ENCODE data around the gene ATP6AP1.
"Not testable (repeated sequence)": the region's sequence is repeated elsewhere in the genome, so short reads cannot be mapped to it uniquely, and the experiment has no call there.

The ATP6AP1 gene

DNA sequence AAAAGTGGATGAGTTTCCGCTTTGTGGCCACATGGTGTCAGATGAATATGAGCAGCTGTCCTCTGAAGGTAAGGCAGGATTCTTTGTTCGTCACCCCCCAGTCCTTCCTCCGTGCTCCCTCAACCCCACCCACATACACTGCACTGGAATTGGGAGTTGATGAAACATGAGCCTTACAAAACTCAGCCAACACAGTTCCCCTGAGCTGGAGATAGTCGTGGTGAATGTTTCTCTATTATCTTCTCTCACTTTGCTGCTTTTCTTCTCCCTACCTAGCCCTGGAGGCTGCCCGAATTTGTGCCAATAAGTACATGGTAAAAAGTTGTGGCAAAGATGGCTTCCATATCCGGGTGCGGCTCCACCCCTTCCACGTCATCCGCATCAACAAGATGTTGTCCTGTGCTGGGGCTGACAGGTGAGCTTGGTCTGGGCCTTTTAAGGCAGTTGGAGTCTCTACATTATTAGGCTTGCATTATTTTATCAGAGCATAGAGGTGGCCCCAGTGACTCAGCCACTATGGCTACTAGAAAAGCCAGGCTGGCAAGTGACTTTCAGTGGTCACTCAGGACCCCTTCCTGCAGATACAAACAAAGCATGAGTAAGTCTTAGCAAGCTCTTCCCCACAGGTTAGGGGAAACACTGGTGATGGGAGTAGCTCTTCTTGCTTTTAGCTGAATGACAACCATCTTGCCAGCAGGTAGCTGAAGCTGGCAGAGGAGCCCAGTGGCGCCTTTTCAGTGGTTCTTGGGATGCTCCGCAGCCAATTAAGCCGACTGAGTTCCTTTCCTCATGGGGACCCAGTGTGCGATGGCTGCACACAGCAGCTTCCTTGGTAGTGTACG is 28.7 kb upstream of the ATP6AP1 start:
- no peak for DNase-seq (ENCODE audit: low read depth)

DNA sequence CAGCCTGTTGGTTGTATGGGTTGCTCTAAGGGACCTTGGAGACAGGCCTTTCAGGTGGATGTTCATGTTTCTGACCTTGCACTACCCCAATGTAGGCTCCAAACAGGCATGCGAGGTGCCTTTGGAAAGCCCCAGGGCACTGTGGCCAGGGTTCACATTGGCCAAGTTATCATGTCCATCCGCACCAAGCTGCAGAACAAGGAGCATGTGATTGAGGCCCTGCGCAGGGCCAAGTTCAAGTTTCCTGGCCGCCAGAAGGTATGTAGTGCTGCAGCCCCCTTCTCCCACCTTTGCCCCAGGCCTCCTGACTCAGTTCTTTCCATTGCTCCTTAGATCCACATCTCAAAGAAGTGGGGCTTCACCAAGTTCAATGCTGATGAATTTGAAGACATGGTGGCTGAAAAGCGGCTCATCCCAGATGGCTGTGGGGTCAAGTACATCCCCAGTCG is 28.1 kb upstream of the ATP6AP1 start:
- DNase-seq (ENCODE audit: low read depth), result not testable (repeated sequence)

DNA sequence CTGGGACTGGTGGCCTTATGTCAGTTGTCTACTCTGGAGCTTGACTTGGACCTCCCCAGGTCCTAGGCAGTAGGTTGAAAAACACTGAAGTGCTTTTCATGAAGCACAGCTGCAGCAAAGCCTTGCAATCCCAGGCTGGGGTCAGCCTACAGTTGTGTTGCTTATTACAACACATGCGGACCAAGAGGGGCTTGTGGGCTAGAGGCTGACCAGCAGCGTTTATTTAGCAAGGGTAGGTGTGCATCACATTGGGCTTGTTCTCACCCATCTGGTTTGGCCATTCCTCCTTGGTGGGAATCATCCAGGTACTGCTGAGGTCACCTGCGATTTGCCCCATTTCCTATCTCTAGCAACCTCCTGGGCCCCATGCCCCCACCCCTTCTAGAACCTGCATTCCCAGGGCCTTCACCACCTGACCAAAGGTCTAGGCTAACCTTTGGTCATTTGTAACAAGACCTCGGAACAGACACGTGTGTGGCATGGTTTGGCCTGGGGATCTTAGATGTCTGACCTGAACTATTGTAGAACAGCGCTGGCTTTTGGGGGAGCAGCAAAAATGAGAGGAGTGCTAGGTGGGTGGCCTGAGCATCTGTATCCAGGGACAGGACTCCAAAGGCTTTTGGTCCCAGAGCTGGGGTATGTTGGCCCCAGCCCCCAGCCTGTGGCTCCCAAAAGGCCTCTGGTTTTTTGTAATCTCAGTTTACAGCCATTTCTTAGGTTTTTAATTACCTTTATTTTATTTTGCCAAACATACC is 27.3 kb upstream of the ATP6AP1 start:
- no peak for DNase-seq (ENCODE audit: low read depth)

DNA sequence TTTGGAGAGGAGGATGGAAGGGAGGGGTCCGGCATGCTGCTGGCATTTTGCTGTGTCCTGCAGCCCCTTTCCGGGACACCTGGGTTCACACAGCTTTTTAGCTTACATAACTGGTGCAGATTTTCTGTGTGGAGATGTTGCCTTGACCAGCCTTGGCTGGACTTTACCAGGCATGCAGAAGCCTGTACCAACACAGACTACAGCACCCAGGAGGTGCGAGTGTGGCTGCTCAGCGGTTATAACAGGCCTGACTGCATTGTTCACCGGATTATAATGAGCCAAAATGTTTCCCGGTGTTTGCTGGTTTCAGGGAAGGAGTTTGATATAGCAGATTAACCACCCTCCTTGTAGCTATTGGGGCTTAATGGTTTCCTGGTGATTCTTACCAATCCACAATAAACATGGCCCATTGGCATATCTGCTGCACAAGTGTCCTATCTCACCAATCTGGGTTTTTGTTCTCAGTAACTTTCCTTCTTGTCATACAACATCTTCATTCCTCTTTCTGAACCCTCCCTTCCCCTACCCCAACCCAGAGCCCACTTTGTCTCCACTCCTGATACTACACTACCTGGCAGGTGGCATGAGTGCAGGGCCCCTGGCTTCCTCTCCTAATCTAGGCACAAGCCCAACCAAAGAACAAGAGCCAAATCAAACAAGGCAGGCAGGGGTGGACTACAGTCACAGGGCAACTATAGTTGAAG is 26.4 kb upstream of the ATP6AP1 start:
- DNase-seq (ENCODE audit: low read depth), result no peak

DNA sequence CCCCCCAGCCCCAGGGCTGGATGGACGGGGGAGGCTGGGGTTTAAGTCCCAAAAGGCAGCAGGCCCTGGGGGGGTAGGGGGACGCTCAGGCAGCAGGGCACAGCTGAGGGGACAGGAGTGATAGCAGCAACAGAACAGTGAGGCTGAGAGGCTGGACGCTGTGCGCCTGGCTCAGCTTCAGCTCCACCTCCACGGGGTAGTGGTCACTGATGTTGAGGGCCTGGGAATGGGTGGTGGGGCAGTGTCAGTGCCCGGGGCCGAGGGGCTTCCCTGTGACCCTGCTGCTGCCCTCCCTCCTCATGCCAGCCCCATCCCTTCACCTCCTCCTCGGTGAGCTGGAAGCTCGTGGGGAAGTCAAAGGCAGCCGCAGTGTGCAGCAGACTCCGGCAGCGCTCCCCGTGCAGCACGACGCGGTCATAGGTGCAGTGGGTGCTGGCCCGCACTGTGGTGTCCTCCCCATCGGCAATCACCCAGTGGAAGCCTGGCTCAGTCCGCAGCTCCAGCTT is 25.8 kb upstream of the ATP6AP1 start:
- DNase-seq (ENCODE audit: low read depth), result no peak

DNA sequence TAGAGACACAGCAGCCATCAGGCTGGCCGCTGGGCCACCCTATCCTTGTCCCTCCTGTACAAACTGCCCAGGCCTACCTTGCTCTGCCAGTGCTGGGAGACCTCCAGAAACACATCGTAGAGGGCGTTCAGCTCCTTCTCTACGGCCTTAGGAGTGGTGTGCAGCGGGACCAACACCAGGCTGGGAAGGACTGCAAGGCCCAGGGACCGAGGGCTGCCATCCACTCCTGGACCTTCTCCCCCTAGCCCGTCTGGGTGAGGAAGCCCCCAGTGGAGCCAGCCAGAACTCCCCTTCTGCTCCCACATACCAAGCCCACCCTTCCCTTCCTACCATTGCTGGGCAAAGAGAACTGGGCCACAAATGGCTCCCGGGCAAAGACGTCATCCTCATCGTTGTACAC is 25.3 kb upstream of the ATP6AP1 start:
- no peak for DNase-seq (ENCODE audit: low read depth)

DNA sequence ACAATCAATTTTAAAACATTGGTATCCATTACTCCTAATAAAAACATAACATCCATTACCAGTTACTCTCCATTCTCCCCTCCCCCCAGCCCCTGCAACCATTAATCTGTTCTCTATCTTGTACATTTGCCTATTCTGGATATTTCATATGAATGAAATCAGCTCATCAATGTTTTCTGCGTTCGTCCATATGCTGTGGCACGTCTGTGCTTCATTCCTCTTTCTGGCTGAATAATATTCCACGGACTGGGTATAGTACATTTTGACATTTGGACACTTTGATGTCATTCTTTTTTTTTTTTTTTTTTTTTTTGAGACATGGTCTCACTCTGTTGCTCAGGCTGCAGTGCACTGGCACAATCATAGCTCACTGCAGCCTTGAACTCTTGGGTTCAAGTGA is 24.6 kb upstream of the ATP6AP1 start:
- DNase-seq (ENCODE audit: low read depth), result no peak

DNA sequence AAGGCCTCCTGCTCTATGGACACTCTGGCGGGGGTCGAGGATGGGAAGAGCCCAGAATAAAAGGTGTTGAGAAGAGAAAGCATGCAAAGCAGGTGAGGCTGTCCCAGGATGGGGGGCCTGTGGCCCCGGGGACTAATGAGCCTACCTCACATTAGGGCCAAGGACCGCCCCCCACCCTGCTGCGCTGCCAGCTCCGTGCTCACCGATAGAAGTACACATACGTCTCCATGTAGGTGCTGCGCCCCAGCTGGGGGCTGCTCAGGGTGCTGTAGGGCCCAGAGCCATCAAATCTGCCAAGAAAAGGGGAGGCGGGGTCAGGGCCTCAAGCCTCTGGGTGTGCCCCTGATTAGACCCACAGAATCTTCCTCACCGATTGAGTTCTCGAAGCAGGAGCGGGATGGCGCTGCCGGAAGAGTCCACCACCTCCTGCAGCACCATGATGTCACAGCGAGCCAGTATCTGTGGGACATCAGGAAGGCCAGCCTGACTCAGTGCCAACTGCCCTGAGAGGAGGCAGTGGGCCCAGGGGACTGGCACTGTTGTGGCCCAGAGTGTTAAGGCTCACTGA is 23.8 kb upstream of the ATP6AP1 start:
- DNase-seq (ENCODE audit: low read depth), result no peak

DNA sequence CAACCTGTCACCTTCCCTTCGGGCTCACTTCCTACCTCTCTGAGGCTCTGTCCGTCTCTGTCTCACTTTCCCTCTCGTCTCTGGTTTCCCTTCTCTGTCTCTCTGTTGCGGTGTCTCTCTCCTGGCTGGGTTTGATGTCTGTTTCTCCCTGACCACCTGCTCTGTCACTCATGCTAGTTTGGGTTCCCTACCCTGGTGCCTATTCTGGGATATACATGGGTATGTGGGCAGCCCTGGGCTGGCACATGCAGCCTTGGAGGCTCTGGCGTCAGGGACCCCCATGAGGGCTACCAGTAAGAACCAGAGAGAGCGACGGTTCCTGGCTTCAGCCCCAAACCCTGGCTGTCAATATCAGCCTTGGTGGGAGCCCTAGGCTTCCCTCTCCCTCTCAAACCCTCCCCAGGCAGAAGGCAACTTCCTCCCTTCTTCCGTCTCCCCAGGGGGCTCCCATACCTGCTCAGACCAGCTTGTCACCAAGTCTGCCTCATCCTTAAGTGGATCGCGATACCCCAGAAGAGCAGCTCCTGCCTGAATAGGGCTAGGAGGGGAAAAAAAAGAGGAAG is 19.7 kb upstream of the ATP6AP1 start:
- DNase-seq (ENCODE audit: low read depth), result no peak

DNA sequence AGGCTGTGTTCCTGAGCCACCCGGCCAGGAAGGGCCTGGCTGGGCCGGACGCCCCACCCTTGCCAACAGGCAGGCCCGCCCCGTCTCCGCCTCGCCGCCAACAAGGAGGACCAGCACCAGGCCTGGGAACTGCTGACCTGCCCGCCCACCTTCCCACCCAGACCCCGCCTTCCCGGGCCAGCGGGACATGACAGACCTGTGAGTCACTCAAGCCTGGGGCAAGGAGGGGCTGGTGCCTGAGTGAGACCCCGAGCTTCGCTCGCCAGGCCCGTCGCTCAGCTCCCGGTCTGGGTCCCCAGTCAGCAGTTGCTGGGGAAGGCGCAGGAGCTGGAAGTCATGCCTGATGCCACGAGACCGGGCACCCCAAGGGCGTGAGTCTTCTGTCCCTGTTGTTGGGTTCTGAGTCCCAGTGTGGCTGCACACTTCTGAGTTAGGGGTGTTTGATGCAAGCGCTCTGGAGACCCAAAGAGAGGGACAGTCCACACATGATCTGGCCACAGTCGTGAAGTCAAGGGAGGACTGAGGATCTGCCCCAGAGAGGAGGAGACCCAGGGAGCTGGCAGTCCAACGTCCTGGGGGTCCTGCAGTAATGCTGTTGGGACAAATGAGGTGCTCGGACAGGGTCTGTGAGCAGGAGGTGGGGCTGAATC is 19.1 kb upstream of the ATP6AP1 start, which contains the start of gene DNASE1L1:
TSS of gene DNASE1L1 (minus strand) at position 33 of the 650 bp plus-strand sequence. CDS start 3,686 bp downstream, outside the sequence.
- no peak for DNase-seq (ENCODE audit: low read depth)

DNA sequence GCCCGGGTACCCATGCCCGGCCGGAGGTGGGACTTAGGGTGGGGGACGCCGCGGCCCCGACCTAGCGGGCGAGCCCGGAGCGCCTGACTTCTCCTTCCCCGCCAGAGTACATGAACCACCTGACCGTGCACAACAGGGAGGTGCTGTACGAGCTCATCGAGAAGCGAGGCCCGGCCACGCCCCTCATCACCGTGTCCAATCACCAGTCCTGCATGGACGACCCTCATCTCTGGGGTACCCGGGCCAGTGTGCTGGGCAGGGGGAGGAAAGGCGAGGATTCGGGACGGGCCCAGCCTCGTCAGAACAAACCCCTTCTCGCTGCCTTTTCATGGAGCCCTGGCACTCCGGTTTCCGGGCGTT is 16.5 kb upstream of the ATP6AP1 start:
- DNase-seq (ENCODE audit: low read depth), result no peak

DNA sequence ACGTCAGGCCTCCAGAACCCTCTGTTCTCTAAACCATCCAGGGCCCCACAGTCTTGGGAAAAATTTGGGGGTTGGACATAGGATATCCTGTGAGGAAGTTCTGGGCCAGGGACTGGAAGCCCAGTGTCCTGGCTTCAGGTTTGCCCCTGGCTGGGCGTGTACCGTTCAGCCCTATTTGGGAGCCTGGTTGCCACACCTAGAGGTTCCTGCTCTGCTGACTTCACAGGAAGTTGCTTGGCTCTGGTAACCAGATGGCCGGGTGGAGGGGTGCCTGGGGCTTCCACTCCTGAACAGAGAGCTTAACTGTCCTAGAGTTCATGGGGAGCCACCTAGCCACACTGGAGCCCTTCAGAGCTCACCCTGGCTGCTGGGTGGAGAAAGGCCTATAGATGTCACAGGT is 16.0 kb upstream of the ATP6AP1 start:
- DNase-seq (ENCODE audit: low read depth), result no peak

DNA sequence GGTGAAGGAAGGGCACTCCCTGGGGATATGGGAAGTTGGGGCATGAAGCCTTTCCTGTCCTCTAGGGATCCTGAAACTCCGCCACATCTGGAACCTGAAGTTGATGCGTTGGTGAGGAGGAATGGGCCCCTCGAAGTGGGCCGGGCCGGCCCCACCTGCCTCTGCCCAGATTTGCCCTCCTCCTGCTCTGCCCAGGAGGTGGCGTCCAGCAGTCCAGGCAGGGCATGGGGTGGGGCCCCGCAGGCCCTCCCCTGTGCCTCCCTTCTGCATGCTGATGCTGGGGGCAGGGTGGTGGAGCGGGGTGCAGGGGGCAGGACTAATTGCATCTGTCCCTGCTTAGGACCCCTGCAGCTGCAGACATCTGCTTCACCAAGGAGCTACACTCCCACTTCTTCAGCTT is 15.3 kb upstream of the ATP6AP1 start:
- no peak for DNase-seq (ENCODE audit: low read depth)

DNA sequence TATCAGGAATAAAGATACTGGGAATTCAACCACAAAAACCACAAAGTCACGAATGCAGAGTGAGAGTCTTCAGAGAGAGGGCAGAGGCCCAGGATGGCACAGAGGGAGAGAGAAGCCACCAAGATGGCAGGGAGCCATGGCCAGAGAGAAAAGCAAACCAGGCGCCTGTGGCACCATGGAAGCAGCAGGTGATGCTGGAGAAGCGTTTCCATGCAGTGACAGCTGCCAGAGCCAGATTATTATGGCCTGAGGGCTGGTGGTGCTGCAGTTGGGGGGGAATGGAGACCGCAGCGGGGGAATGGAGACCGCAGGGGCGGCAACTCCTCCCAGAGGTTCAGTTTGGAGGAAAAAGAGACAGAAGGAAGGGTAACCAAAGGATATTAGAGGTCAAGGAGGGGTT is 11.3 kb upstream of the ATP6AP1 start:
- no peak for DNase-seq (ENCODE audit: low read depth)

DNA sequence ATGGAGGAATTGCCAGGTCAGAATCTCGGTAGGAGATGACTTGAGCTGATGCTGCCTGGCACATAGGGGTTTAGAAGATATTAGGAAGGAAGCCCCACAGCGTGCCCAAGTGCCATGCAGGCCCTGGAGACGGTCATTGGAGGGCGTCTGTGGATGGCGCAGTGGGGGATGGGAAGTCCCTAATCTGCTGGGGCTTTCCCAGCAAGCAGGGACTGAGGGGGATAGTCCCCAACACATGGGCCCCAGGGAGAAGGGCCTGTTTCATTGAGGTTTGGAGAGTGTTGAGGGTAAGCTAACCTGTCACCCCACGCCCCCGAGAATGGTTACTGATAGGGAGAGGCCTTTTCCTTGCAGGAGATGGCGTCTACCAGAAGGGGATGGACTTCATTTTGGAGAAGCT is 9.3 kb upstream of the ATP6AP1 start:
- DNase-seq (ENCODE audit: low read depth), result no peak

DNA sequence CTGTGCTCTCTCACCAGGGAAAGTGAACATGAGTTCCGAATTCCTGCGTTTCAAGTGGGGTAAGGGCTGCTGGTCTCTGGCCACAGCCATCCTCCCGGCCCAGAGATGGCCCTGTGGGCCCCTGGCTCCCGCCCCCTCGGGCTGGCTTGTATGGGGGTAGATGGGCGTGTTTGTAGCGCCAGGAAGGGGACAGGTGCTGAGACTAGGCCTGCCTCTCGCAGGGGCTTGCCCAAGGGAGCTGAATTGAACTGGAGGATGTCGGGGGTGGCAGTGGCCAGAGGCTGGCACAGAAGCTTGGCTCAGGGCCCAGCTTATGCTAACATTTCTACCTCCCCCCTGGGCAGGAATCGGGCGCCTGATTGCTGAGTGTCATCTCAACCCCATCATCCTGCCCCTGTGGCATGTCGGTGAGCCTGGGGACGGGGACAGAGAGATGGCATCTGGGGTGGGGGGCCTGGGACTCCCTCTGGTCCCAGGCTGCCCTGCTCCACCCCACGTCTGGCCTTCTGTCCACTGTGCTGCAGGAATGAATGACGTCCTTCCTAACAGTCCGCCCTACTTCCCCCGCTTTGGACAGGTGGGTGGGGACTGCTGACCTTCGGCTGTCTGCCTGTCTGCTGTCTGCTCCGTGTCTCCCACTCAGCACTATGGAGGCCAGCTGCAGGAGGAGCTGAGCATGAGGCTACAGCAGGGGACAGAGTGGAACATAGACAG is 8.6 kb upstream of the ATP6AP1 start:
- no peak for DNase-seq (ENCODE audit: low read depth)

DNA sequence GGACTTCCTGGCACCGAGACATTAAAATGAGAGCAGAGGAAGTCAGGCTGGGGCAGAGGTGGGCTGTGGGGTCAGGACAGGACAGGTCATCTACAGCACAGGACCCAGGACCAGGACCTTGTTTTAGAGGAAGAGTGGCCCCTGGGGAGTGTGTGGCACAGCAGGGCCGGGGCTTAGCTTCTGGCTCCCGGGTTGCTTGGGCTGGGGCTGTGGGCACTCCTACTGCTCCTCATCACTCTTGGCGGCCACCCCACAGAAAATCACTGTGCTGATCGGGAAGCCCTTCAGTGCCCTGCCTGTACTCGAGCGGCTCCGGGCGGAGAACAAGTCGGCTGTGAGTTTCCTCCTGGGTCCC is 8.1 kb upstream of the ATP6AP1 start:
- DNase-seq (ENCODE audit: low read depth), result no peak

DNA sequence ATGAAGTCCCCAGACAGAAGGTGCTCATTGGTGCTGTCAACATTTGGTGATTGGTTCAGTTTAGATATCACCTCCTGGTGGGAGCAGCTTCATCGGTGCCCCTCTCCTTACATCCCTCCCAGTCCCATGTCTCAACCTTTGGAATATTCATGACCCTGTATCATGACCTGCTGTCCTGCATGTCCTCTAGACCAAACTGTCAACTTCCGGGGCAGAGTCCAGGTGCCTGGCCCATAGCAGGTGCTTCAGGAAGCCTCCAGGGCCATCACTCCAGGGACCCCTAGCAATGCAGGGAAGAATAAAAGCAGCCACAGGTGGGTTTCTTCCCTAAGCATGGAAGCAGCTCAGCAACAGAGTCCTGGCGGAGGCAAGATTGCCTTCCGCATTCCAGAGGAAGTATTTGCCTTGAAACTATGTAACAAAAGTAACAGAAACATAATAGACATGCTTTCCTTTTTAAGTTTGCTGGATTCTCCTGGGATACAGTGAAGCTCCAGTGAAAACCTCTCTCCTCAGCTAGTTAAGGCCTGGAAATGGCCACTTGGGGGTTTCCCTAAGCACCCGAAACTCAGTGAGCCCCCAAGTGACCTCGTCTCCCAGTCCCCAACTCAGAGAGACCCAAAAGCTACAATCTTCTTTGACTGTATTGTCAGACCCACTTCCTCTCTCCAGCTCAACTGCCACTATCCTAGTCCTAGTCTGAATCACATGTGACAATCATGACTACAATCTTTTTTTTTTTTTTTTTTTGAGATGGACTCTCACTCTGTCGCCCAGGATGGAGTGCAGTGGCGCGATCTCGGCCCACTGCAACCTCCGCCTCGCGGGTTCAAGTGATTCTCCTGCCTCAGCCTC is 1.3 kb upstream of the ATP6AP1 start:
- DNase-seq (ENCODE audit: low read depth), result no peak

DNA sequence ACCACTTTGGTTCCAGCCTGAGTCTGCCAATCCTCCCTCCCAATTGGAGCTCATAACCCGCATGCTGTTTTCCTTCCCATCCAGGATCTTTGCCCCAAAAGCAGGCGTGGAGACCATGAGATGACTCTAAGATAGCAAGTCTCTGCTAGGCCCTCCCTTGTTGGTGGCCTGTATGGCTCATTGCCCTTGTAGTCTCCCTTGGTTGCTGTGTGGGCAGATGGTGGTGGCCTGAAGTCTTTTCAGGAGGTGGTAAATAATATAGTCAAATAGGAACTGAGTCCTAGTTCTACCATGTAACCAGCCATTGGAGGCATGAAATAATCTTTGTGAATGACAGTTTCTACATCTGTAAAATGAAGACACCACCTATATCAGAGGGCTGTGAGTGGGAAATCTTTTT is 1.2 kb downstream of the ATP6AP1 start:
- no peak for DNase-seq (ENCODE audit: low read depth)

DNA sequence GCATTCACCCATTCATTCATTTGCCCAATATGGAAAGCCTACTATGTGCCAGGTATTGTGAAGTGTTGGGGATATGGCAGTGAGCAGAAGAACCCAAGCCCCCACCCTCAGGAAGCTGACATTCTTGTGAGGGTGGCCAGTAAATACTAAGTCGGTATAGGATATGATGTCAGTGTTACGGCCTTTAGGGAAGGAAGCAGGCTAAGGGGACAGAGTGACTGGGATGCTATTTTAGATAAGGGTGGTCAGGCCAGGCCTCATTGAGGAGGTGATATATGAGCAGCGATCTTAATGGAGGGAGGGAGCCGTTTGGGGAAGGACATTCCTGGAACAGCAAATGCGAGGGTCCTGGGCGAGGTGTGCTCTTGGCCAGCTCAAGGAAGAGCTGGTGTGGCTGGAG is 2.0 kb downstream of the ATP6AP1 start:
- no peak for DNase-seq (ENCODE audit: low read depth)

All from stimulated activated CD4-positive, alpha-beta T cell treated with anti-CD3 and anti-CD28 coated beads, Interleukin-2, amount 100 ng/mL, for 4 hours (primary cell).